AG10803 (cell line): ENCODE measurements around the gene OIT3.

Experiments used
- DNase-seq: peaks from one replicate; pipeline ENCODE4 v3.0.0; 2010; ENCODE audit warnings: low read depth
- H3K4me3 ChIP-seq: 2 replicates; pipeline ENCODE4 v1.5.1; 2011; ENCODE audit warnings: mild to moderate bottlenecking, low read length, control low read depth
- TF ChIP-seq, protein P1 (sequence below): conservative IDR thresholded peaks from 2 replicates; pipeline ENCODE4 v1.5.1; 2011; ENCODE audit warnings: mild to moderate bottlenecking, low read length, control low read depth, inconsistent platforms

The OIT3 gene

DNA sequence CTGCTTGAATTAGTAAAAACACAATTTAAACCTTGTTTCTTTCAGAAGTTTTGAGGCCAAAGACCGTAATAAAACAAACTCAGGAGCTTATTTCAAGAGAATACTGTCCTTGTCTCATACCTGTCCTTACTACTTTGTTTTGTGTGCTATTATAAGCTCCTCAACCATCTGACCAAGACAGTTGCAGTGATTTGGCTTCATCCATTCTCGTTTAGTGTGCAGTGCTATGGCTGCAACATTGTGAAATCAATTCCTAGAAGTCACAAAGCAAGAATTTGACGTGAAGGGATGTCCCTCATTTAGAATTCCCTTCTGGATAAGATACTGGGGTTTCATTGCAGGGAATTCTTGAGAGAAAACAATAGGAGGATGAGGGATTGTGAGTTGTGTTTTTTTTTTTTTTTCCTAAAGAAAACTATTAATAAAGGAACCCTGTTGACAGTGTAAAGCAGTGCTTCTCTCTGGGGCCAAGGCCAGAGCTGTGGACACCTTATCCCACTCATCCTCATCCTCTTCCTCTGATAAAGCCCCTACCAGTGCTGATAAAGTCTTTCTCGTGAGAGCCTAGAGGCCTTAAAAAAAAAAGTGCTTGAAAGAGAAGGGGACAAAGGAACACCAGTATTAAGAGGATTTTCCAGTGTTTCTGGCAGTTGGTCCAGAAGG lies at the start of gene OIT3:
Gene OIT3, plus strand, starts transcription at position 604 of the 663 bp plus-strand sequence. CDS start 60 bp downstream, outside the sequence.
- H3K4me3 ChIP-seq: no peak within 1 kb of the TSS
- DNase-seq: no peak
- TF ChIP-seq, protein P1, sequence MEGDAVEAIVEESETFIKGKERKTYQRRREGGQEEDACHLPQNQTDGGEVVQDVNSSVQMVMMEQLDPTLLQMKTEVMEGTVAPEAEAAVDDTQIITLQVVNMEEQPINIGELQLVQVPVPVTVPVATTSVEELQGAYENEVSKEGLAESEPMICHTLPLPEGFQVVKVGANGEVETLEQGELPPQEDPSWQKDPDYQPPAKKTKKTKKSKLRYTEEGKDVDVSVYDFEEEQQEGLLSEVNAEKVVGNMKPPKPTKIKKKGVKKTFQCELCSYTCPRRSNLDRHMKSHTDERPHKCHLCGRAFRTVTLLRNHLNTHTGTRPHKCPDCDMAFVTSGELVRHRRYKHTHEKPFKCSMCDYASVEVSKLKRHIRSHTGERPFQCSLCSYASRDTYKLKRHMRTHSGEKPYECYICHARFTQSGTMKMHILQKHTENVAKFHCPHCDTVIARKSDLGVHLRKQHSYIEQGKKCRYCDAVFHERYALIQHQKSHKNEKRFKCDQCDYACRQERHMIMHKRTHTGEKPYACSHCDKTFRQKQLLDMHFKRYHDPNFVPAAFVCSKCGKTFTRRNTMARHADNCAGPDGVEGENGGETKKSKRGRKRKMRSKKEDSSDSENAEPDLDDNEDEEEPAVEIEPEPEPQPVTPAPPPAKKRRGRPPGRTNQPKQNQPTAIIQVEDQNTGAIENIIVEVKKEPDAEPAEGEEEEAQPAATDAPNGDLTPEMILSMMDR: no peak

DNA sequence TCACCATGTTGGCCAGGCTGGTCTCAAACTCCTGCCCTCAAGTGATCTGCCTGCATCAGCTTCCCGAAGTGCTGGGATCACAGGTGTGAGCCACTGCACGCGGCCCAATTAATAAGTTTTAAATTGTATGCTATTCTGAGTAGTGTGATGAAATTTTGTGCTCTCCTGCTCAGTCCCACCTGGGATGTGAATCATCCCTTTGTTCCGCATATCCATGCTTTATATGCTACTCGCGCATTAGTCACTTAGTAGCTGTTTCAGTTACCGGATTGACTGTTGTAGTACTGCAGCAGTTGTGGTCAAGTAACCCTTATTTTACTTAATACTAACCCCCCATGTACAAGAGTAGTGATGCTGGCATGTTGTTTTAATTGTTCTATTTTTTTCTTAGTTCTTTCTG lies 47.3 kb upstream of the OIT3 start:
- TF ChIP-seq, protein P1: no peak
- no peak overlapping the region for H3K4me3 ChIP-seq
- peak; percentile 51 for DNase-seq

DNA sequence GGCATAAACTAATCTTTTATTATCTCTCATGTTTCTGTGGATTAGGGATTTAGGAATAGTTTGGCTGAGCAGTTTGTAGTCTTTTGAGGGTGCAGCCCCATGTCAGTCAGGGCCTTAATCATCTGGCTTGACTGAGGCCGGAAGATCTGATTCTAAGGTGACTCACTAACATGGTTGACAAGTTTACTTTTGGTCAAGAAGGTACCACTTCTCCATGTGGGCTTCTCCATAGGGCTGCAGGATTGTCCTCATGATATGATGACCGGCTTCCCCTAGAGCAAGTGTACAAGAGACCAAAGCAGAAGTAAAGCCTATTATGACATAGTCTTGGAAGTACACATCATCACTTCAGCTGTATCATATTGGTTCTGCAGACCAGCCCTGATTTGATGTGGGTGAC lies 45.9 kb upstream of the OIT3 start:
- TF ChIP-seq, protein P1: no peak
- no peak for DNase-seq

DNA sequence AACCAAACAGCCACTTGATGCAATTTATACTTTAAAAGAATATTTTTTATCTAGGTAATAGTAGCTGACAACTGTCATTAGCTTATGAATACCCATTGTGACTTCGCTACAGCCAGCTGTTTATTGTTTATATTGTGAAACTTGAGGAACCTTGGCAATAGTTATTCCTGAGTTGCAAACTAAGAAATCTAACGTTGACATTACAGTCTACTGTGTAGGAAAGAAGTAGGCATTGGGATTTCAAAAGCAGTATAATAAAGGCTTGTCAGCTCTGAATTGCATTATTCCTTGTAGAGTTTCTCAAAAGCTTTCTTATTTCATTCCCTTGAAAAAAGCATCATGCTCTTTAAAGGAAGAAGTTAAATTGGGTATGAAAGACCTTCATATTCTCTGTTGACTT lies 42.7 kb upstream of the OIT3 start:
- no peak overlapping the region for H3K4me3 ChIP-seq
- TF ChIP-seq, protein P1: no peak
- no peak for DNase-seq

More for the DNA sequence above, 45.9 kb upstream of the OIT3 start:
- no peak overlapping the region for H3K4me3 ChIP-seq

DNA sequence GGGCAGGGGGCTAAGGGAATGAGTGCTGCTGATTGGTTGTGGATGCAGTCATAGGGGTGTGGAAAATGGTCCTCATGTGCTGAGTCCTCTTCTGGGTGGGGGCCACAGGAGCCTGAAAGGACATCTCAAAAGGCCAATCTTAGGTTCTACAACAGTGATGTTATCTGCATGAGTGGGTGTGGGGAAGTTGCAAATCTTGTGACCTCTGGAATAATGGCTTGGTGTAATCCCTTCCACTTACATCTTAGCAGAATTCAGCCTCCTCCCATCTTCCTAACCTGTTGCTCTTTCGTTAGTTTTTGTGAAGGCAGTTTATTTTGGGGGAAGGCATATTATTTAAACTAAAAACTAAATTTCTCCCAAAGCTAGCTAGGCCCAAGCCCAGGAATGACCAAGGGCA lies 42.0 kb upstream of the OIT3 start:
- TF ChIP-seq, protein P1: no peak
- DNase-seq: no peak
- H3K4me3 ChIP-seq: no peak overlapping the region

DNA sequence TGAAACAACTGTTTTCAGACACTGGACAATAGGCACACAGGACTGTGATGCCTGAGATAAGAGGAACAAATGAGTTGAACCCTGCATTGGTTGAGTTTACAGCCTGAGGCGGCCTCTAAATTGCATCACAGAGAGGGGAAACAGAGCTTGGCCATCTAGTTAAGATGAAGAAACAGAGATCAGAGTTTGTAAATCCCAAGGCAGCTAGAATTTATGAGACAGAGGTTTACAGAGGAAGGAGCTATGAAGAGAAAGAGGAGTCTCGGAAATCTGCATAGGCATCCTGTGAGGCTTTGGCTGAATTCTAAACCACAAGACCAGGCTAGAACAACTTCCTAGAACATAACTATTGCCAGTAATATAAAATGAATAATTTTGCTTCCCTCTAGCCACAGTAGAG lies 41.0 kb upstream of the OIT3 start:
- no peak for DNase-seq
- TF ChIP-seq, protein P1: no peak

DNA sequence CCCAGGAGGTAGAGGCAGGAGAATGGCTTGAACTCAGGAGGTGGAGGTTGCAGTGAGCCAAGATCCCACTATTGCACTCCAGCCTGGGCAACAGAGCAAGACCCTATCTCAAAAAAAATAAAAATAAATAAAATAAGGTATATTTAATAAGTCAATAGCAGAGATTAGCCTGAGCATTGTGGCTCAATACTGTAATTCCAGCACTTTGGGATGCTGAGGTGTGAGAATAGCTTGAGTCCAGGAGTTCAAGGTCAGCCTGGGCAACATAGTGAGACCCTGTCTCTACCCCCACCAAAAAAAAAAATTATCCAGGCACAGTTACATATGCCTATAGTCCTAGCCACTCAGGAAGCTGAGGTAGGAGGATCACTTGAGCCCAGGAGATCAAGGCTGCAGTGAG lies 38.4 kb upstream of the OIT3 start:
- H3K4me3 ChIP-seq: no peak overlapping the region
- TF ChIP-seq, protein P1: no peak
- DNase-seq: no peak

More for the DNA sequence above, 41.0 kb upstream of the OIT3 start:
- no peak overlapping the region for H3K4me3 ChIP-seq
